Thoracic aorta (tissue), 2 donors: ENCODE results near the gene DES. TPM values are rescaled to one million over a fixed set of nuclear protein-coding genes. Genes with fewer than 3 reads are reported as not detected.
"Not testable (repeated sequence)": the region's sequence is repeated elsewhere in the genome, so short reads cannot be mapped to it uniquely, and the experiment has no call there.

Experiments
- ATAC-seq: fragments of 150-250 bp; one replicate; pipeline ENCODE4 v1.8.0; 2017; ENCODE audit warnings: low read depth; ENCODE audit not compliant: insufficient number of reproducible peaks, low FRiP score
- DNase-seq: peaks from one replicate; pipeline ENCODE4 v3.0.0-alpha.2; 2020; ENCODE audit warnings: low spot score
- H3K27ac ChIP-seq, 2 donors: fragments of 200-600 bp; sonication (generic); 1 replicate in 1 of 2; 2 replicates in 1 of 2; pipeline ENCODE4 v1.5.1; 2016; ENCODE audit warnings: mild to moderate bottlenecking in 2 of 2, moderate library complexity in 2 of 2
- H3K27me3 ChIP-seq: fragments of 200-600 bp; sonication (generic); replicated peaks from 2 replicates; pipeline ENCODE4 v1.6.0; 2016; ENCODE audit warnings: mild to moderate bottlenecking; ENCODE audit not compliant: insufficient read depth
- H3K36me3 ChIP-seq: fragments of 200-600 bp; sonication (generic); one replicate; pipeline ENCODE4 v1.5.1; 2016
- H3K4me1 ChIP-seq, 2 donors: fragments of 200-600 bp; sonication (generic); 1 replicate in 1 of 2; 2 replicates in 1 of 2; pipeline versions ENCODE4 v1.5.1 to v1.6.0; 2016; ENCODE audit warnings: low read depth in 2 of 2, mild to moderate bottlenecking in 1 of 2; ENCODE audit not compliant: control insufficient read depth in 1 of 2
- H3K4me3 ChIP-seq: fragments of 200-600 bp; sonication (generic); 2 replicates; pipeline ENCODE4 v1.5.1; 2016; ENCODE audit warnings: mild to moderate bottlenecking
- H3K9me3 ChIP-seq: fragments of 200-600 bp; sonication (generic); 2 replicates; pipeline ENCODE4 v1.5.1; 2016
- total RNA-seq, 2 donors: library from RNA; depleted of rRNA; stranded (reverse); fragments of >200 nt; gene quantifications; one replicate each; pipeline versions ENCODE4 v1.1.0 to v1.2.3, GENCODE V29; 2016
- TF ChIP-seq, protein P1 (sequence below): fragments of 200-600 bp; sonication (generic); IDR thresholded peaks from one replicate; pipeline ENCODE4 v1.5.1; 2019; ENCODE audit warnings: antibody characterized with exemption

DES gene
- total RNA-seq, 2 donors from 2014 or later, result 146 to 302 TPM

DNA sequence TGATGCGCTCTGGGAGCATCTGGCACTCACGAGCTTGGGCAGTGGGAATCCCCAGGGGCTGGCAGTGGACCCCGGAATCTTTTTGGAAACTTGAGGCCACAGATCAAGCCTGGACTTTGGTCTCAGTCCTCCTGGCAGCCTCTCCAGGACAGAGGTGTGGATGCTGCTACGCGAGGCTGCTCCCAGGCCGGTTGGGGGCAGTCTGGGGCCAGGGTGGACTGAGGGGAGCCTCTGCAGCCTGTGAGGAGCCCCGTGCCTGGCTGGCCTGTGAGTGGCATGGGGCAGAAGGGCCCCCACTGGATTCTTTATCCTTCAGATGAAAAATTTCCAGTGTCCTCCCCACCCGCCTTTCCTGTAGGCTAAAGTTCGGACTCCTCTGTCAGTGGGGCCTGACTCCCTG is 12.7 kb upstream of the DES start:
- TF ChIP-seq, protein P1, sequence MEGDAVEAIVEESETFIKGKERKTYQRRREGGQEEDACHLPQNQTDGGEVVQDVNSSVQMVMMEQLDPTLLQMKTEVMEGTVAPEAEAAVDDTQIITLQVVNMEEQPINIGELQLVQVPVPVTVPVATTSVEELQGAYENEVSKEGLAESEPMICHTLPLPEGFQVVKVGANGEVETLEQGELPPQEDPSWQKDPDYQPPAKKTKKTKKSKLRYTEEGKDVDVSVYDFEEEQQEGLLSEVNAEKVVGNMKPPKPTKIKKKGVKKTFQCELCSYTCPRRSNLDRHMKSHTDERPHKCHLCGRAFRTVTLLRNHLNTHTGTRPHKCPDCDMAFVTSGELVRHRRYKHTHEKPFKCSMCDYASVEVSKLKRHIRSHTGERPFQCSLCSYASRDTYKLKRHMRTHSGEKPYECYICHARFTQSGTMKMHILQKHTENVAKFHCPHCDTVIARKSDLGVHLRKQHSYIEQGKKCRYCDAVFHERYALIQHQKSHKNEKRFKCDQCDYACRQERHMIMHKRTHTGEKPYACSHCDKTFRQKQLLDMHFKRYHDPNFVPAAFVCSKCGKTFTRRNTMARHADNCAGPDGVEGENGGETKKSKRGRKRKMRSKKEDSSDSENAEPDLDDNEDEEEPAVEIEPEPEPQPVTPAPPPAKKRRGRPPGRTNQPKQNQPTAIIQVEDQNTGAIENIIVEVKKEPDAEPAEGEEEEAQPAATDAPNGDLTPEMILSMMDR, result peak; percentile 10
- Histone ChIP-seq H3K27me3 (no peaks in the 10 kb centered on the region), H3K36me3 (no peaks in the 10 kb centered on the region), H3K9me3 (no peaks in the 10 kb centered on the region), H3K4me1 (peaks cover 21 to 47% of the 10 kb centered on the region in 2 donors), H3K4me3 (no peak overlapping the region), H3K27ac (peak overlapping the region; percentile 97 to 98)
- ATAC-seq (no peak), DNase-seq (no peak)

GRCh38 chr2:219405958-219406860 is 12.0 kb upstream of the DES start:
- Histone ChIP-seq H3K27ac (peak overlapping the region; percentile 97 to 98), H3K4me1 (peaks cover 21 to 47% of the 10 kb centered on the region in 2 donors), H3K36me3 (no peaks in the 10 kb centered on the region), H3K27me3 (no peaks in the 10 kb centered on the region), H3K4me3 (no peak overlapping the region), H3K9me3 (no peaks in the 10 kb centered on the region)
- no peak for ATAC-seq
- no peak for DNase-seq
- TF ChIP-seq, protein P1, result no peak

- H3K9me3 ChIP-seq, result no peaks in the 10 kb centered on the region
- no peaks in the 10 kb centered on the region for H3K36me3 ChIP-seq
- ATAC-seq, result peak; percentile 67
- H3K4me3 ChIP-seq, result no peak overlapping the region
- H3K27me3 ChIP-seq, result no peaks in the 10 kb centered on the region
- TF ChIP-seq, protein P1, result no peak
- peak overlapping the region; percentile 97 to 98 for H3K27ac ChIP-seq
- DNase-seq, result peak; percentile 79
- H3K4me1 ChIP-seq, result peaks cover 21 to 47% of the 10 kb centered on the region in 2 donors
Observed at GRCh38 chr2:219406861-219407230, 11.3 kb upstream of the DES start.

DNA sequence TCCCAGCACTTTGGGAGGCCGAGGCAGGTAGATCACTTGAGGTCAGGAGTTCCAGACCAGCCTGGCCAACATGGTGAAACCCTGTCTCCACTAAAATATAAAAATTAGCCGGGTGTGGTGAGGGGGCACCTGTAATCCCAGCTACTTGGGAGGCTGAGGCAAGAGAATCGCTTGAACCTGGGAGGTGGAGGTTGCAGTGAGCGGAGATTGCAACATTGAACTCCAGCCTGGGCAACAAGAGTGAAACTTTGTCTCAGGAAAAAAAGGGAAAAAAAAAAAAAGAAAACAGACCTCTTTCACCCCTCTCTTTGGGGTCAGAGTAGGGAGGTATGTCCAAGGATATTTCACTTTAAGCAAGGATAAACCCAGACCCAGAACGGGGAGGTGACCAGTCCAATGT is 10.8 kb upstream of the DES start:
- peak overlapping the region; percentile 97 to 98 for H3K27ac ChIP-seq
- DNase-seq, H3K36me3 ChIP-seq, H3K27me3 ChIP-seq, ATAC-seq, H3K9me3 ChIP-seq, H3K4me3 ChIP-seq: not testable (repeated sequence)
- H3K4me1 ChIP-seq, result peaks cover 21 to 47% of the 10 kb centered on the region in 2 donors

DNA sequence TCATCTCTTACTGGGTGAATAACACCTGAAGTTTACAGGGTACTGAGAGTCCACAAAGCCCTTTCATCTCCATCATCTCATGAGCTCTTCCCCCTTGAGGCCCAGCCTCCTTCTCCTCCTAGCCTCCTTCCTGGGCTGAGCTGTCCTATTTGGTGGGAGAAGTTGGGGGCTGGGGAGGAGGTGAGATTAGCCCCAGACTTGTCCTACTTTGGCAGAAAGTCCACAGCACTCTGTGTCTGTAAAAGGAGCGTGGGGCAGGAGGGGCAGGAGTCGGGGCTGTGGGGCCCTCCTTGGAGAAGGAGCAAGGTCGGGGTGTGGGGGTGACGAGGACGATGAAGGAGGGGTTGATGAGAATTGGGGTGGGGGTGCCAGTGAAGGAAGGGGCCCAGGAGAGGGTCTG is 10.0 kb upstream of the DES start:
- peaks cover 2% of the 10 kb centered on the region for H3K9me3 ChIP-seq
- DNase-seq (no peak), ATAC-seq (no peak)
- H3K36me3 ChIP-seq, result no peaks in the 10 kb centered on the region
- peak overlapping the region in 1 of 2 donors; percentile 98 for H3K27ac ChIP-seq
- H3K27me3 ChIP-seq, result no peaks in the 10 kb centered on the region
- H3K4me1 ChIP-seq, result peaks cover 21 to 45% of the 10 kb centered on the region in 2 donors
- H3K4me3 ChIP-seq, result no peak overlapping the region
- TF ChIP-seq, protein P1, result no peak
